Measurements from ENCODE around the gene CYP11A1. TPM values are rescaled to one million over a fixed set of nuclear protein-coding genes. Genes with fewer than 3 reads are reported as not detected.
"Not testable (repeated sequence)": the region's sequence is repeated elsewhere in the genome, so short reads cannot be mapped to it uniquely, and the experiment has no call there.

Gene CYP11A1
- polyA plus RNA-seq, 3 donors: 0.90 to 1.6 (median 1.2) TPM

DNA sequence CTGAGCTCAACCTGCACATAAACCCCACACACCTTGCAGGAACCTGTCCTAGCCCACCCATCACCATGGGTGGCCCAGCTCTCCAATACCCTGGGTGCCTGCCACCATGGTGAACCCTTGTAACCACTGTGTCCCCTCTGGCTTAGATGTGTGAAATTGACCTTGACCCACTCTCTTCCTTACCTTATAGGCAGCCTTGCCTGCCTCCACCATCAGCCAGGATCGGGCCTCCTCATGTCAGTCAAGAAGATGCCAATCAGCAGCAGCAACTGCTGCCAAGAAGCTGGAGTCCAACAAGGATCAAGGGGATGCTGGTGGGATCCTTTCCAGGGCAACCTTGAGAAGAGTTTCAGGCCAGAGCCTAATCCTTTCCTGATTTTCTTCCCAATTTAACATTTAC, 8.8 kb upstream of the CYP11A1 start:
- no peak for DNase-seq (ENCODE audit: low read depth in 3 of 3, low spot score in 2 of 3)

DNA sequence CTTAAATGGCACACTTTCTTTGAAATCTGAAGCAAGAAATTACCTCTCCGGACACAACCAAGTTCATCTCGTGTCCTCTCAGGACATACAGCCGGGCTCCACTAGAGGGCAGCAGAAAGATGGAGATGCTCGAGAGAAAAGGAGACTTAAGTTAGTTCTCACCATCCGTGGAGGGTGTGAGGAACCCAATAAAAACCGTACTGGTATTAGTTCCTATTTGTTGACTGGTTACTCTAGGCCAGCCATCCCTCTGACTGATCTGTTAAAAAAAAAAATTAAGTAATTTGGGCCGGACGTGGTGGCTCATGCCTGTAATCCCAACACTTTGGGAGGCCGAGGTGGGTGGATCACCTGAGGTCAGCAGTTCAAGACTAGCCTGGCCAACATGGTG, 7.9 kb upstream of the CYP11A1 start:
- peak in 1 of 3 donors; percentile 60 for DNase-seq (ENCODE audit: low read depth in 3 of 3, low spot score in 2 of 3)

DNA sequence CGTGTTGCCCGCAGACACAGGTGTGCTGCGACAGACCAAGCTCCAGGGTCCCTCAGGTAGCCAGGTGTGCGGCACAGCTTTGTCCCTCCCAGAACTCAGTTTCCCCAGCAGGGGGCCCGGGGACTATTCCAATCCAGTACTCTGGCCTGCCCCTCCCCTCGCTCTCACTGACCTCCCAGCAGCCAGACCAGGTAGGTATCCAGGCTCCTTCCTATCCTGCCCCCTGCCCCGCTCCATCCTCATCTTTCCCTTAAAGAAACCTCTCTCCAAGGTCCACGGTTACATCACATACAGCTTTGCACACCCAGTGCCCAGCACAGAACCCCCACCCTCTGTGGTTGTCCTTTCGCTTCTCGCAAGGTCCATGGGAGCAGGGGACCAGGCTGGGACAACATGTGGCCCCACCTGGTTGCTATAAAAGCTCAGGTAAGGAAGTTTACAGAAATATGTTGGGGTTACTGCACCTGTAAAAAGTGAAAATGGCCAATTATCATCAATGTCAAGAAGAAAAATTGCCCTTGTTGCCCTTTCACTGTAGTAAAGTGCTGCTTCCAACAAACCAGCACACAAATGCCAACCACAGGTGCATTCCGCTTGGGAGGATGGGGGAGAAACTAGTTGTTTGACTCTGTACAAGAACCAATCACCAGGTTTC, 7.3 kb upstream of the CYP11A1 start:
- DNase-seq (ENCODE audit: low read depth in 3 of 3, low spot score in 2 of 3): no peak

DNA sequence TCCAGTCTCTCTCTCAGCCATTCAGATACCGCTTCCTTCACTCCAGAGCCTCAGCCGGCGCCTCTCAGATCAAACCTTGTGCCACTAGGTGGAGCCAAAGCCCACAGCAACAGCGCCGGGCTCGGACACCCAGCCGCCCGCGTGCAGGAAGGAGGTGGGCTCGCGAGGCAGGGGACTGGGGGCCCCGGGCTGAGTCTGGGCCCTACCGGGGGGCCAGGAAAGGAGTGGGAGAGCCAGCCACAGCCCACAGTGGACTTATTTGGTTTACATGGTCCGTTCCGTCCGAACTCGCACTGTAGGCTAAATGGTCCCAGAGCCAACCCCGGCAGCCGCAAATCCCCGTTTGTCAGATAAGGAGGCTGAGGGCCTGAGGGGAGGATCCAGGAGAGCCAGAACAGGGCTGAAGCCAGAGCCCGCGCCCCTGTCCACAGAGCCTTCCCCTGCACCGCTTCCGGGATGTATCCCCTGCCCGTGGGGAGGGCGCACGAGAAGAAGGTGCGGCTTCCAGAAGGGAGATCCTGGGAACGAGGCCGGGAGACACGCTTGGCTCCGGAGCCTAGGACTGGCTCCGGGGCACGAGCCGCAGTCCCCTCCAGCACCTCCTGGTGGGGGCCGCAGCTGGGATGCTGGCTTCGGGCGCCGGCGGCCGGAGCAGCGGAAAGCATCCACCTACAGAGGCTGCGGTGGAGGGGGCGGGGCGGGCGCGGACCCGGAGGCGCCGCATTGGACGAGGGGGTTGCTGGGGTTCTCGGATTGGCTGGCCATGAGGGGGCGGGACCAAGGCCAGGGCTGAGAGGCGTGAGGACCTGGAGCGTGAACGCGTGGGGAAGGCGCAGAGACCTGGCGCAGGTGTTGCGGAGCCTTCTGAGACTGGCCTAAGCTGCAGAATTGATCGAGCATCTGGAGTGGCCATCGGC, 6.5 kb upstream of the CYP11A1 start:
- DNase-seq (ENCODE audit: low read depth in 3 of 3, low spot score in 2 of 3): peak in 2 of 3 donors; percentile 73 to 84

DNA sequence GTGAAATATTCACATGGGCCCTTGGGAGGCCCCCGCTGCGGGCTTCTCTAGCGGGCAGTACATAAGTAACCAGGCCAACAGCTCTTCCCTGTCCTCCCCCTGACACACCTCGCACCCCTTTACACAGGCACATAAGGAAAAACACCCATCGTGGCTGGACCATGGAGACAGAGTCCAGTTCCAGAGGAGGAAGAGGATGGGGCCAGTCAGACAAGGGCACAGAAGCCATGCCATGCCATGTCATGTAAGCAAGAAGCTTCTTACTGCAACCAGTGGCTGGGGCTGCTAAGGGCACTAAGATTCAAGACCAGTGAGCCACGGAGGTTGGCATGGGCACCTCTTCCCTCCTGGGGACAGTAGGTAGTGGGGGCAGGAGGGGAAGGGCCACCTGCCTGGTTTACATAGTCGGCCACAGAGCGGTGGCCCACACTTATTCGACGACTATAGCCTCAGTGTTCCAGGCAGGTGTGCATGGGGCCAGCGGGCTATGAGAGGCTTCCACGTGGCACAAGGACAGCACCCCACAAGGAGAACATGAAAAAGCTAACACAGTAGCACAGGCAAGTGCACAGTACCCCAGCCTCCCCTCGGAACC, 5.7 kb upstream of the CYP11A1 start:
- no peak for DNase-seq (ENCODE audit: low read depth in 3 of 3, low spot score in 2 of 3)

DNA sequence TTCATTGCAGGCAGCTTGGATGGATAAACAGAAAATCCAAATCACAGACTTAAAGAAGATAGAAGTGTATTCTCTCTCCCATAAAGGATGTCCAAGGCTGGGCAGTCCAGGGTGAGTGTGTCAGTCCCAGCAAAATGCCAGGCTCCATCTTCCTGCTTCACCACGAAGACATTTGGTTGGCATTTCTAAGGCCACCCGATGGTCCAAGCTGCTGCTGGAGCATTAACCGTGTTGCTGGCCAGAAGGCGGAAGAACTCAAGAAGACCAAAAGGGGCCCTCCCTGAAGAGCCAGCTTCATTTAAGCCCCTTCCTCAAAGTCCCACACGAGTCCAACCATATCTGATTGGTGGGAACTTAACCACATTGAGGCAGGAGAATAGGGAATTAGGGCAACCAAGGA, 3.0 kb upstream of the CYP11A1 start:
- DNase-seq (ENCODE audit: low read depth in 3 of 3, low spot score in 2 of 3): no peak

DNA sequence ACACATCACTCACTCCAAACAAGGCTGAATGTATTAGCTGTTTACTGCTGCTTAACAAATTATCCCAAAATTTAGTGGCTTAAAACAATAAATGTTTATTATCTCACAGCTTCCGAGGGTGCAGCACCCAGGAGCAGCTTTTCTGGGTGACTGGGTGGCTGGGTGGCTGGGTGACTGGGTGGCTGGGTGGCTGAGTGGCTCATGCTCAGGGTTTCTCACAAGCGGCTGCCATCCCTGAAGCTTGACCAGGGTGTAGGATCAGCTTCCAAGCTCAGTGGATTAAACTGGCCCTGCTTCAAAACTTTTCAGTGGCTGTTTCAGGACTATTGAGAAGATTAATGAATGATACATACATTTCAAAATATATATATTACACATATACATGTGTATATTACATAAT, 2.3 kb upstream of the CYP11A1 start:
- no peak for DNase-seq (ENCODE audit: low read depth in 3 of 3, low spot score in 2 of 3)

DNA sequence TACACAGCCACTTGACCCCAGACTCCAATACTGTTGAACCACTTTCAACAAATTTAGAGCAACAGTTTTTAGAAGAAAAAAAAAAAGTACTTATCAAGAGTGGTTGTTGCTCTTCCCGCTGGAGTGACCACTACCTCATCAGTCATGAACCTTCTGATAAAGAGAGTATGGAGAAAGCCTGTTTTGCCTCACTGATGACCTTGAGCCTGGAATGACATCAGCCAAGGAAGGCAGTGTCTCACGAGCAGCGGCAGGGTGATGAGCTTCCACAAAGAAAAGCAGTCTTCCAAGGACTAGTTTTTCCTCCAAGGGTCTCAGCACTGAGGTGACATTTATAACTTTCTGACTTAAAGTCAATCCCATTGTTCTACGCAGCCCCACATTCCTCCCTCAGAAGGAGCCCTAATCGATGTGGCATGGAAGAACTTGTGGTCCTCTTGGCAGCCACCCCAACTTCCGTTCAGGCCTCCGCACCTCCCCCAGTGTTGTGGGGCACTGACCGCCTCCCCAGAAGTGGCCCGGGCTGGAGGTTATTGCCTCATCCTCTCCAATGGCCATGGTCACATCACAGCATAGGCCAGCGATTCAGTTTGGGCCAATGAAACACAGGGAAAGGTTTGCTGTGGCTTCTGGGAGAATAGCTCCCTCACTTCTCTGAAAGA, 1.8 kb upstream of the CYP11A1 start:
- no peak for DNase-seq (ENCODE audit: low read depth in 3 of 3, low spot score in 2 of 3)

DNA sequence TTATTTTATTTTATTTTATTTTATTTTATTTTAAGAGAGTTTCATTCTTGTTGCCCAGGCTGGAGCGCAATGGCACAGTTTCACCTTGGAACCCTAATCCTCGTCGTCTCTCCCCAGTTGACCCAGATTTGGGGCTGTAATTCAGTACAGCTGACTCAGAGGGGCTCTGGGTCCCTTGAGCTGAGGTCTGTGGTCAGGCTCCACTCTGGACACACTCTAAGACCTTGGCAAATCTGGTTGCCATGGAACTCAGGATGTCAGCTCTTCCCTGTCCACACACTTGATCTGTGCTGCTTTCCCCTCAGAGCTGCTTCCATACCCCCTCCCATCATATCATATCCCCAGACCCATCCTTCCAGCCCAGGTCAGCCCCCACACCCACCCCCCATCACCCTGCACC, 675 bp upstream of the CYP11A1 start:
- no peak for DNase-seq (ENCODE audit: low read depth in 3 of 3, low spot score in 2 of 3)

DNA sequence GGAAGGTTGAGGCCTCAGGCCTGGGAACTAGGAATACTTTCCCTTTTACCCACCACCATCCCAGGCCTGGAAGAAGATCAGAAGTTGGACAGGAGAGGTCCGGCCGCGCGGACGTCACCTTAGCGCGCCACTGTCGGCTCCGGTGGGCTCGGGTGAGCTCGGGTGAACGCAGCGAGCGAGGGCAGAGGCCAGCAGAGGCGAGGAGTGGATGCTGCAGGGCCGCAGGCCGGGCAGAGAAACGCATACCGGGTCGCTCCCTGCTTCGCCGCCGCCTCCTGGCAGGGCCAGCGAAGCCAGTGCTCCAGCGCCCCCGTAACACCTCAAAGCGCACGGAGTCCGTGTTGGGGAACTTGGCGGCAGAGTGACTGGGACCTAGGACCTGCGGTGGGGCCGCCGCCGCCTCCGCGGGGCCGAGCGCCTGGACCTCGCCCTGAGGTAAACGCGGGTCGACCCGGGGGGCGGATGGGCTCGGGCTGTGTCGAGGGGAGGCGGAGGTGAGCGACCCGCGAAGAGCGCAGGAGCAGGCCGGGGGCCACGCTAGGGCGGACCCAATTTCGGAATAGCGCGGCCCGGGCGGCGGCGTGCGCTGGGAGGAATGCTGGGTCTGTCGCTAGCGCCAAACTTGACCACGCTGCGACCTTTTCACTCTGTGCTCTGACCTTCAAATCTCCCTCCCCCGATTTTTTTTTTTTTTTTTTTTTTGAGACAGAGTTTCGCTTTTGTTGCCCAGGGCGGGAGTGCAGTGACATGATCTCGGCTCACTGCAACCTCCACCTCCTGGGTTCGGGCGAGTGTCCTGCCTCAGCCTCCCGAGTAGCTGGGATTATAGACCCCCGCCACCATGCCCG, 1.6 kb downstream of the CYP11A1 start:
- no peak for DNase-seq (ENCODE audit: low read depth in 3 of 3, low spot score in 2 of 3)

DNA sequence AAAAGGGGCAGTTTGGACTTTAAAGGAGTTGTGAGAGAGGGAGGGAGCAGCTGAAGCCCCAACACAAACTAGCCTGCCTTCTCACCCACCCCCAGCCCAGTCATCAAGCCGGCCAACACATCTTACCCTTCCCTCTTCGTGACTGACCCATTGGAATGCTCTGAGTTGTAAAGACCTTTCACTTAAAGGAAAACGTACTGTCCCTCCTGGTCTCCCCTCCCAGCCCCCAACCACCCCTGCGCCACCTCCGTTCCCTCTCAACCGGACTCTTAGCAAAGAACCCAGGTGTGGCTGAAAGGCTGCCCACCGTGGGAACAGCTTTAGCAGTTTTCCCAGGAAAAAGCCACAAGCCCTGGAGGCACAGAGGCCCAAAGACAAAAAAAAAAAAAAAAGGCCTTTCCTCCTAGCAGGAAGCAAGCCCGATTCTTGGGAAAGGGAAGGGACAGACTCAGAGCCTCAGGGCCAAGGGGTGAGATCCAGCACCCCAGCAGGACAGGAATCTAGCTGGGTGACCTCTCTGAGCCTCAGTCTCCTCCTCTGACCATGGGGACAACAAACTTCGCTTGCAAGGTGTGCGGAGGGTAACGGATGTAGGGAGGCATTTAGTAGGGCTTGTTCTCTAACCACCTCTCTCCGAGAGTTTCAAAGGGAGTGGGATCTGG, 2.4 kb downstream of the CYP11A1 start:
- no peak for DNase-seq (ENCODE audit: low read depth in 3 of 3, low spot score in 2 of 3)

DNA sequence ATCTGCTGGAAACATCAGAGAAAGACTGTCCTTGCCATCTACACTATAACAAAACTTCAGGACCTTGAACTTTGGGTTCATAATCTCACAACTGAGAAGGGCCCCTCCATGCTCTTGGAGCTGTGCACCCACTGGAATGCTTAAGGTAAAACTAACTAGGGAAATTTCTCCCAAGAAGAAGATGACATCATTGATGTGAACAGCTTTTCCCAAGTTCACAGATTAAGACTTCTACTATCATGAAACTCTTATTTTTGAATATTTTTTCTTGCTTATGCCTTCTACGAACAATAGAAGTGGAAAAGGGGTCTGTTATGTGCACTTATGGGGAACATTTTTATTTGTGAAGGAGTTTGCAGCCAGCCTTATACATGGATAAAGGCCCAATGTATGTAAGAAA, 5.0 kb downstream of the CYP11A1 start:
- no peak for DNase-seq (ENCODE audit: low read depth in 3 of 3, low spot score in 2 of 3)

DNA sequence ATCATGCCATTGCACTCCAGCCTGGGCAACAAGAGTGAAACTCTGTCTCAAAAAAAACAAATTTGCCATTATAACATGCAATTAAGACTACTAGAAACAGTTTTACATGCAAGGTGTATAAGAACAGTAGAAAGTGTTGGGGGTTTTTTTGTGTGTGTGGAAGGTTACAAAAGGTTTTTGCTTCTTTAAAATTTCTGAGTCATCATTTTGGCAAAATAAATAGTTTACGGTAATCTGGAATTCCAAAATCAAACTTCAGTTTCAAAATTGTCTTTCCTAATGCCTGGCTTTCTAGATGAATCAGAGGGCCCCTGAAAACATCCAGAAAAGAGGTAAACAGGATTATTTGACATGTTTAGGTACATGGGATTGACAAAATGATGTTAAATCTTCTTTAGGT, 6.6 kb downstream of the CYP11A1 start:
- DNase-seq (ENCODE audit: low read depth in 3 of 3, low spot score in 2 of 3): not testable (repeated sequence)

DNA sequence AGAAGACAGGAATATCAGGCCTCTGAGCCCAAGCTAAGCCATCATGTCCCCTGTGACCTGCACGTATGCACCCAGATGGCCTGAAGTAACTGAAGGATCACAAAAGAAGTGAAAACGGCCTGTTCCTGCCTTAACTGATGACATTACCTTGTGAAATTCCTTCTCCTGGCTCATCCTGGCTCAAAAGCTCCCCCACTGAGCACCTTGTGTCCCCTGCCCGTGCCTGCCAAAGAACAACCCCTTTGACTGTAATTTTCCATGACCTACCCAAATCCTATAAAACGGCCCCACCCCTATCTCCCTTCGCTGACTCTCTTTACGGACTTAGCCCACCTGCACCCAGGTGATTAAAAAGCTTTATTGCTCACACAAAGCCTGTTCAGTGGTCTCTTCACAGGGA, 8.1 kb downstream of the CYP11A1 start:
- not testable (repeated sequence) for DNase-seq (ENCODE audit: low read depth in 3 of 3, low spot score in 2 of 3)

DNA sequence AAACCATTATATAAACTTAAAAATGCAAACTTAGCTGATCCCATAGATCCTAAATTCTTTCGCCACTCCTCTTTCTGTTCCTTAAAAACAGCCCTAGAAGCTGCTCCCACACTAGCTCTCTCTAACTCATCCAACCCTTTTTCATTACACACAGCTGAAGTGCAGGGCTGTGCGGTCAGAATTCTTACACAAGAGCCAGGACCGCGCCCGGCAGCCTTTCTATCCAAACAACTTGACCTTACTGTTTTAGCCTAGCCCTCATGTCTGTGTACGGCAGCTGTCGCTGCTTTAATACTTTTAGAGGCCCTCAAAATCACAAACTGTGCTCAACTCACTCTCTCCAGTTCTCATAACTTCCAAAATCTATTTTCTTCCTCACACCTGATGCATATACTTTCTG, 9.9 kb downstream of the CYP11A1 start:
- DNase-seq (ENCODE audit: low read depth in 3 of 3, low spot score in 2 of 3): not testable (repeated sequence)

DNA sequence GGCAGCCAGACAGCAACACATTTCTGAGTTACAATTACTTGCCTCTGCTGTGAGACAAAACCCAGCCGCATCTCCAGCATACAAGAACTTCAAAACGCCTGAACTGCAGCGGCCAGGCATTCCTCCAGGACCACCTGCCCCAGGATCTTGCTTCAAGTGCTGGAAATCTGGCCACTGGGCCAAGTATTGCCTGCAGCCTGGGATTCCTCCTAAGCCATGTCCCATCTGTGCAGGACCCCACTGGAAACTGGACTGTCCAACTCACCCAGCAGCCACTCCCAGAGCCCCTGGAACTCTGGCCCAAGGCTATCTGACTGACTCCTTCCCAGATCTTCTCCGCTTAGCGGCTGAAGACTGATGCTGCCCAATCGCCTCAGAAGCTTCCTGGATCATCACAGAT, 11.4 kb downstream of the CYP11A1 start:
- DNase-seq (ENCODE audit: low read depth in 3 of 3, low spot score in 2 of 3): not testable (repeated sequence)

DNA sequence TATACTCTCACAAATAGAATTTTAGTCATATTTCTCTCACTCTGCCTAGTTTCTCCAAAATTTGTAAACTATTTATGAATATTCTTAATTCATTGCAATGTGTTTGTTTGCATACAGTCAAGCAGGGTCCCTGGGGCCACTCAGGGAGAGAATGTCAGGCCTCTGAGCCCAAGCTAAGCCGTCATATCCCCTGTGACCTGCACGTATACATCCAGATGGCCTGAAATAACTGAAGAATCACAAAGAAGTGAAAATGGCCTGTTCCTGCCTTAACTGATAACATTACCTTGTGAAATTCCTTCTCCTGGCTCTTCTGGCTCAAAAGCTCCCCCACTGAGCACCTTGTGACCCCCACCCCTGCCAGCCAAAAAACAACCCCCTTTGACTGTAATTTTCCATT, 13.5 kb downstream of the CYP11A1 start:
- DNase-seq (ENCODE audit: low read depth in 3 of 3, low spot score in 2 of 3): not testable (repeated sequence)

DNA sequence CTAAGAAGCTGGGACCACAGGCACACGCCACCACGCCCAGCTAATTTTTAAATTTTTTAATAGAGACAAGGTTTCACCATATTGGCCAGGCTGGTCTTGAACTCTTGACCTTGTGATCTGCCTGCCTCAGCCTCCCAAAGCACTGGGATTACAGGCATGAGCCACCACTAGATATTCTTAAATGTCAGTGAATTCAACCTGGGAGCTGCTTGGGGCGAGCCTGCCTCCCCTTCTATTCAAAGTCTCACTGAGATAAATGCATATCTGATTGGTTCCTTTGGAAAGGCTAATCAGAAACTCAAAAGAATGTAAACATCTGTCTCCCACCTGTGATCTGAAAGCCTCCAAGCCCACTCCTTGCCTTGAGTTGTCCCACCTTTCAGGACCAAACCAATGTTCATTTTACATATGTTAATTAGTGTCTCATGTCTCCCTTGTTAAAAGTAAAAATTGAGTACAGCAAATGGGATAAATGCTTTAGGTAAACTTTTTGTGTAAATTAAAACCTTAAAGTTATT, 15.0 kb downstream of the CYP11A1 start:
- DNase-seq (ENCODE audit: low read depth in 3 of 3, low spot score in 2 of 3): no peak

DNA sequence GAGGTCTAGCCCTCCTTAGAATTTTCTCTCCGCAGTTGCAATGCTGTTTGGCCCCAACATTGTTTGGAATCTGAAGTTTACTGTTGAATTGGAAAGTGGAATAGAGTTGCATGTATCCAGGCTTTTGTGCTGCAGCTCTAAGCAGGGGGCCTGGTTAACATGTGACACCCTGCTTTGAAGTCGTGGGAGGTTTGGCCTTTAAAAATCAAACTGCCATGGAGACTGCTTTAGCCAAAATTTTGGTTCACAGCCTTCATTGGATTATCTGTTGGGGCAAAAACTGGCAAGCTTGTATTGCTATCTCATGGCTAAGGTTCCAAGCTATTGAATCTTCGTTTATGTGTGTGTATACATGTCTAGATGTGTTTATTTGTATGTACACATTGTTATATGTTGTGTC, 15.8 kb downstream of the CYP11A1 start:
- no peak for DNase-seq (ENCODE audit: low read depth in 3 of 3, low spot score in 2 of 3)
